ENCODE results near the gene WDFY3.

DNA sequence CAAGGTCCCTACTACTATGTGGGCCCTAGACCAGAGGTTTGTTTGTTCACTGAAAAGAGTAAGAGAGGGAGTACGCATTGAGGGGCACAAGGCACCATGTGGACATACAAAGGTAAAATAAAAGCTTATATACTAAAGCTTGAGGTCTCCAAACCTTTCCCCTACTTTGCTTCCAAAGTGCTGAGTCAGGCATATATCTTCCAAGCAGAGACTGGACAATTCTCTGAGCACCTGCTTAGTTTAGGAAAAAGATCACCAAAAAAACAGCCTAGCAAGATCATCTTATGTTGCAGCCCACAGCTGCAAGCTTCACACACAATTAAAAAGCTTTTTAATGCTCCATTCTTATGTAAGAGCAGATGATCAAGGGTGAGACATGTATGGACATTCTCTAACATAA, 119.5 kb downstream of the WDFY3 start:
- TF ChIP-seq EZH2phosphoT487 (IDR thresholded peaks at IDR 0.05; ENCODE audit: insufficient read depth, low read depth) = no peak
- no peak for TF ChIP-seq EZH2 (IDR thresholded peaks at IDR 0.05; ENCODE audit: insufficient read depth, poor library complexity, severe bottlenecking)

Measured in GM23248 (cell line).